Caco-2 (cell line): ENCODE data around the gene MEIOC. TPM values are rescaled to one million over a fixed set of nuclear protein-coding genes. Genes with fewer than 3 reads are reported as not detected.
"Not testable (repeated sequence)": the region's sequence is repeated elsewhere in the genome, so short reads cannot be mapped to it uniquely, and the experiment has no call there.

Experiments
- BruUV-seq: library from RNA; stranded (reverse); fragments of 400-500 nt; replicated peaks from 2 replicates; lab custom pipeline; 2021; lab: Mats Ljungman, UMichigan
- CTCF ChIA-PET: fragments of 300-600 bp; sonication (Branson Sonifier 250); formaldehyde crosslinking; loops from one replicate; lab custom pipeline; 2022; ENCODE audit warnings: antibody characterized with exemption; lab: Charles Lee
- POLR2A ChIA-PET: fragments of 300-600 bp; sonication (Branson Sonifier 250); formaldehyde crosslinking; loops from one replicate; lab custom pipeline; 2022; ENCODE audit warnings: antibody characterized with exemption; lab: Charles Lee
- DNase-seq, 2 experiments: peaks; one replicate each; pipeline versions ENCODE4 v3.0.0 to v3.0.0-alpha.2; 2020 to 2022
- H3K27me3 ChIP-seq: replicated peaks from 2 replicates; pipeline ENCODE4 v1.6.0; 2011; ENCODE audit warnings: low read length; ENCODE audit not compliant: control insufficient read depth, insufficient read depth
- H3K36me3 ChIP-seq: 2 replicates; pipeline ENCODE4 v1.5.1; 2011; ENCODE audit warnings: low read length; ENCODE audit not compliant: control insufficient read depth, insufficient read depth
- H3K4me1 ChIP-seq: fragments of 250-450 bp; sonication (Bioruptor Pico); 2 replicates; pipeline ENCODE4 v1.5.1; 2020; ENCODE audit warnings: mild to moderate bottlenecking
- H3K4me3 ChIP-seq: 2 replicates; pipeline ENCODE4 v1.5.1; 2011; ENCODE audit warnings: low read depth, mild to moderate bottlenecking, control low read depth, low read length
- H3K9me3 ChIP-seq: fragments of 250-450 bp; sonication (Bioruptor Pico); 2 replicates; pipeline ENCODE4 v1.5.1; 2020; ENCODE audit warnings: mild to moderate bottlenecking, moderate library complexity
- H3K27ac Mint-ChIP-seq: one replicate; pipeline ENCODE4 v1.8.0; 2022; ENCODE audit warnings: mixed read lengths; ENCODE audit not compliant: unreplicated experiment
- H3K27me3 Mint-ChIP-seq: one replicate; pipeline ENCODE4 v1.8.0; 2022; ENCODE audit warnings: mixed read lengths; ENCODE audit not compliant: insufficient read depth, unreplicated experiment
- H3K36me3 Mint-ChIP-seq: one replicate; pipeline ENCODE4 v1.8.0; 2022; ENCODE audit warnings: mild to moderate bottlenecking, mixed read lengths; ENCODE audit not compliant: insufficient read depth, unreplicated experiment
- H3K4me1 Mint-ChIP-seq: one replicate; pipeline ENCODE4 v1.8.0; 2022; ENCODE audit warnings: low read depth, mixed read lengths; ENCODE audit not compliant: unreplicated experiment
- H3K4me3 Mint-ChIP-seq: one replicate; pipeline ENCODE4 v1.8.0; 2022; ENCODE audit warnings: mild to moderate bottlenecking, moderate library complexity, mixed read lengths; ENCODE audit not compliant: unreplicated experiment
- H3K9me3 Mint-ChIP-seq: one replicate; pipeline ENCODE4 v1.8.0; 2022; ENCODE audit warnings: mixed read lengths; ENCODE audit not compliant: unreplicated experiment
- intact Hi-C: fragments of 100-400 bp; cut with micrococcal nuclease; formaldehyde crosslinking; loops from one replicate; pipeline ENCODE4 v1.10.0; 2022; ENCODE audit not compliant: unreplicated experiment
- total RNA-seq: library from RNA; stranded (reverse); gene quantifications from 2 replicates; pipeline ENCODE4 v1.2.3, GENCODE V29; 2022
- TF ChIP-seq, protein P1 (sequence below), 2 experiments: fragments of 200-600 bp in 1 of 2; IDR thresholded peaks; 1 replicate in 1 of 2; 2 replicates in 1 of 2; pipeline versions ENCODE4 v1.5.1 to v1.8.0; 2011 to 2022; ENCODE audit warnings: antibody characterized with exemption in 1 of 2, control low read depth in 1 of 2, inconsistent platforms in 1 of 2, low read depth in 1 of 2, low read length in 1 of 2, mild to moderate bottlenecking in 1 of 2, moderate library complexity in 1 of 2; ENCODE audit not compliant: insufficient read depth in 1 of 2, severe bottlenecking in 1 of 2, unreplicated experiment in 1 of 2

The MEIOC gene
- total RNA-seq, 1 experiment from 2014 or later, result not detected

DNA sequence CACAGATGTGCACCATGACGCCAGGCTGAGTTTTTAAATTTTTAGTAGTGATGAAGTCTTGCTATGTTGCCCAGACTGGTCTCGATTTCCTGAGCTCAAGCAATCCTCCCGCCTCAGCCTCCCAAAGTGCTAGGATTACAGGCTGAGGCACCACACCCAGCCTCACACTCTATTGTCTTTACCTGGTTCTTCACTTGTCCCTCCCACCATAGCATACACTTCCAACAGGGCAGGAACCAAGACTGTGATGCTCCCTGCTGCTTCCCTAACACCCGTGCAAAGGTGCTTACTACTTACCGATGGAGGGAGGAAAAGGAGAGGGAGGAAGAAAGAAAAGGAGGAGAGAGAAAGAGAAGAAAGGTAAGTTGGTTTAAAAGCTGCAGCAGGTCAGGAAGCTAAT, 41.4 kb upstream of the MEIOC start:
- POLR2A ChIA-PET, result no interaction called here
- no TSS peak for BruUV-seq
- H3K4me1 Mint-ChIP-seq, result peaks cover 14% of the 10 kb centered on the region
- CTCF ChIA-PET, result no interaction called here
- H3K36me3 Mint-ChIP-seq, result no peaks in the 10 kb centered on the region
- Histone ChIP-seq H3K9me3 (no peaks in the 10 kb centered on the region), H3K36me3 (no peaks in the 10 kb centered on the region), H3K4me1 (peaks cover 17% of the 10 kb centered on the region), H3K4me3 (no peak overlapping the region), H3K27me3 (no peaks in the 10 kb centered on the region)
- H3K4me3 Mint-ChIP-seq, result no peak overlapping the region
- intact Hi-C loops, result no loop called here
- H3K27me3 Mint-ChIP-seq, result no peaks in the 10 kb centered on the region
- DNase-seq, result no peak
- TF ChIP-seq, protein P1, sequence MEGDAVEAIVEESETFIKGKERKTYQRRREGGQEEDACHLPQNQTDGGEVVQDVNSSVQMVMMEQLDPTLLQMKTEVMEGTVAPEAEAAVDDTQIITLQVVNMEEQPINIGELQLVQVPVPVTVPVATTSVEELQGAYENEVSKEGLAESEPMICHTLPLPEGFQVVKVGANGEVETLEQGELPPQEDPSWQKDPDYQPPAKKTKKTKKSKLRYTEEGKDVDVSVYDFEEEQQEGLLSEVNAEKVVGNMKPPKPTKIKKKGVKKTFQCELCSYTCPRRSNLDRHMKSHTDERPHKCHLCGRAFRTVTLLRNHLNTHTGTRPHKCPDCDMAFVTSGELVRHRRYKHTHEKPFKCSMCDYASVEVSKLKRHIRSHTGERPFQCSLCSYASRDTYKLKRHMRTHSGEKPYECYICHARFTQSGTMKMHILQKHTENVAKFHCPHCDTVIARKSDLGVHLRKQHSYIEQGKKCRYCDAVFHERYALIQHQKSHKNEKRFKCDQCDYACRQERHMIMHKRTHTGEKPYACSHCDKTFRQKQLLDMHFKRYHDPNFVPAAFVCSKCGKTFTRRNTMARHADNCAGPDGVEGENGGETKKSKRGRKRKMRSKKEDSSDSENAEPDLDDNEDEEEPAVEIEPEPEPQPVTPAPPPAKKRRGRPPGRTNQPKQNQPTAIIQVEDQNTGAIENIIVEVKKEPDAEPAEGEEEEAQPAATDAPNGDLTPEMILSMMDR (IDR thresholded peaks at IDR 0.05; ENCODE audit: insufficient read depth in 1 of 2, low read depth in 1 of 2, low read length in 1 of 2, severe bottlenecking in 1 of 2, unreplicated experiment in 1 of 2), result no peak
- H3K9me3 Mint-ChIP-seq, result no peaks in the 10 kb centered on the region
- H3K27ac Mint-ChIP-seq, result no peak overlapping the region

DNA sequence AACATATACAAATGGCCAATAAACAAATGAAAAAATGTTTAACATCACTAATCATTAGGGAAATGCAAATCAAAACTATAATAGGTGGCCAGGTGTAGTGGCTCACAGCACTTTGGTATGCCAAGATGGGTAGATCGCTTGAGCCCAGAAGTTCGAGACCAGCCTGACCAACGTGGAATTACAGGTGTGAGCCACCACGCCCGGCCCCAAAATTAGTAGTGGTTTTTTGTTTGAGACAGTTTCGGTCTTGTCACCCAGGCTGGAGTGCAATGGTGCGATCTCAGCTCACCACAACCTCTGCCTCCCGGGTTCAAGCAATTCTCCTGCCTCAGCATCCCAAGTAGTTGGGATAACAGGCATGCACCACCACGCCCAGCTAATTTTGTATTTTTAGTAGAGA, 37.6 kb upstream of the MEIOC start:
- CTCF ChIA-PET, BruUV-seq, H3K4me1 ChIP-seq, intact Hi-C loops, H3K36me3 Mint-ChIP-seq, H3K27ac Mint-ChIP-seq, H3K4me3 Mint-ChIP-seq, DNase-seq, H3K4me1 Mint-ChIP-seq, H3K4me3 ChIP-seq, H3K9me3 Mint-ChIP-seq, H3K27me3 ChIP-seq, H3K36me3 ChIP-seq, H3K27me3 Mint-ChIP-seq, POLR2A ChIA-PET, H3K9me3 ChIP-seq: not testable (repeated sequence)

DNA sequence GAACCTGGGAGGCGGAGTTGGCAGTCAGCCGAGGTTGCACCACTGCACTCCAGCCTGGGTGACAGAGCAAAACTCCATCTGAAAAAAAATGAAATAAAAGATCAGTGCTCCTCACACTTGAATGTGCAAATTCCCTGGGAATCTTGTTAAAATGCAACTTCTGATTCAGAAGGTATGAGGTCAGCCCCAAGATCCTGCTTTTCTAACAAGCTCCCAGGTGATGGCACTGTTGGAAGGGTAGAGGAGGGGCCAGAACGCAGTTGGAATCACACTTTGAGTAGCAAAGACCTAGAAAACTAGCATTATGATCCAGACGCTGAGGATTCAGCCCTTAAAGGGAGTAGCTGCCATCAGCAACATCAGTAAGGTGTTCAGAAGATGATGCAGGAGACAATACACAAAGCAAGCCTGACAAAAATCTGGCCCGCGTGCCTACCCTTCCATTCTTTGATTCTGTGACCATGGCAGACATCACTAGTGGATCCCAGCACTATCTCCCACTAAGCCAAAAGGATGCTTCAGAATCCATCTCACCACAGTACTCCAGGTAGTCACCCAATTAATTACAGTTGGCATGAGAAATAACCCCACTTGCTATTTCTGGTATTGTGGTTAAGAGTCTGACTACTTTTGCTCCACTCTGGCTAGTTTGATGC, 33.1 kb upstream of the MEIOC start:
- no peak overlapping the region for H3K4me3 Mint-ChIP-seq

More for the DNA sequence above, 33.1 kb upstream of the MEIOC start:
- no TSS peak for BruUV-seq
- Histone ChIP-seq H3K36me3 (no peaks in the 10 kb centered on the region), H3K9me3 (no peaks in the 10 kb centered on the region), H3K4me1 (0 out of 2 replicates have a peak, but pooled peaks cover 5% of the 10 kb centered on the region), H3K27me3 (no peaks in the 10 kb centered on the region), H3K4me3 (no peak overlapping the region)
- DNase-seq, result no peak
- POLR2A ChIA-PET, result no interaction called here
- Mint-ChIP-seq H3K9me3 (no peaks in the 10 kb centered on the region), H3K4me1 (peaks cover 9% of the 10 kb centered on the region), H3K27ac (no peak overlapping the region), H3K36me3 (no peaks in the 10 kb centered on the region), H3K27me3 (no peaks in the 10 kb centered on the region)
- TF ChIP-seq, protein P1 (IDR thresholded peaks at IDR 0.05; ENCODE audit: insufficient read depth in 1 of 2, low read depth in 1 of 2, low read length in 1 of 2, severe bottlenecking in 1 of 2, unreplicated experiment in 1 of 2), result peak in 1 of 2 experiments; percentile 18
- intact Hi-C loops, result no loop called here
- CTCF ChIA-PET, result no interaction called here
